RWPE1 (cell line): ENCODE data around the gene CYB561D2.
A peak's percentile ranks its signal among the peaks of the same experiment; 100 is the strongest.

Experiments
- CTCF ChIA-PET: fragments of 350-600 bp; sonication (Branson Sonifier 250); formaldehyde crosslinking; extraction: SDS; loops from one replicate; lab custom pipeline; 2021; lab: Yijun Ruan, JAX
- POLR2A ChIA-PET: fragments of 400-600 bp; formaldehyde crosslinking; extraction: SDS; loops from one replicate; lab custom pipeline; 2020; ENCODE audit warnings: antibody characterized with exemption; ENCODE audit not compliant: low non-redundant PET; lab: Yijun Ruan, JAX
- DNase-seq: peaks from one replicate; pipeline ENCODE4 v3.0.0; 2012; ENCODE audit warnings: low spot score
- H3K27ac ChIP-seq: fragments of 450-650 bp; 2 replicates; pipeline ENCODE4 v1.5.1; 2017
- CTCF ChIP-seq: fragments of 450-650 bp; conservative IDR thresholded peaks from 2 replicates; pipeline ENCODE4 v1.5.1; 2017; ENCODE audit warnings: low read depth, mild to moderate bottlenecking

Gene CYB561D2

GRCh38 chr3:50336452-50337174 is 14.0 kb upstream of the CYB561D2 start:
- DNase-seq, result no peak
- CTCF ChIA-PET, result interaction anchor here (0.6 to 0.7 kb wide), 2 partner anchors 81 to 1291 kb away, joined by 4 read pairs; no protein-coding TSS in a partner anchor
- H3K27ac ChIP-seq, result peak overlapping the region; percentile 98
- POLR2A ChIA-PET, result no interaction called here
- TF ChIP-seq CTCF, result no peak

DNA sequence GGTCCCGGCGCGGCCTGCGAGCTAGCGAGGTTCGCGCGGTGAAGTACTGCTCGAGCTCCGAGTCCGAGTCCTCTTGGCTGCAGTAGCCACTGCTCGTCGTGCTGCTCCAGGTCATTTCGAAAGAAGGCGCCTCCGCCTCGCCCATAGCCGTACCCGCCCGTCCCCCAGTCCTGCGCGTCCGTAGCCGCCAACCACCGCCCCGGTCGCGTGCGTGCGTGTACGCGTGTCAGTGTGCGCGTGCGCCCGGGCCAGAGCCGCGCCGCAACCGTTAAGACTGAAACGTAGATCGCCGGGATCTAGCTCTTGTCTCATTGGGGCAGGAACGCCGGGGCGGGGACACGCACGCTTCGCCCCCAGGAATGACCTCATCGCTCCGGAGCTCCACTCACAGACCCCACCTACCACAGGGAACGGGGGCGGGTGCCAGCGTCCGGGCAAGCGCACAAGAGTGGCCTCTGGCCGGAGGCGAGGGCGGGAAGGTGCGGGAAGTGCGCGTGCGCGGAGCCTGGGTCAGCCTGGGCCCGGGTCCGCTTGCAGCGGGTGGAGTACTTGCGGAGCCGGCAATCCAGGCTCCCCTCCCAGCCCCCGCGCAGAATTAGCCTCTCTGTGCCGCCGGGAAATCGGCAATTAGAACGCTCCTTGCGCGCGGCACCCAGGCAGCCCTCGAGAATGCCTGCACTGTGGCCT is 13.3 kb upstream of the CYB561D2 start:
- ChIA-PET CTCF (no interaction called here), POLR2A (no interaction called here)
- H3K27ac ChIP-seq, result peak overlapping the region; percentile 98
- TF ChIP-seq CTCF, result no peak
- DNase-seq, result peak; percentile 98

- ChIA-PET CTCF (no interaction called here), POLR2A (no interaction called here)
- H3K27ac ChIP-seq, result peak overlapping the region; percentile 98
- DNase-seq, result no peak
- no peak for TF ChIP-seq CTCF
These were observed 11.7 kb upstream of the CYB561D2 start for GRCh38 chr3:50338965-50339364.

GRCh38 chr3:50339485-50340146 is 11.0 kb upstream of the CYB561D2 start:
- POLR2A ChIA-PET, result no interaction called here
- H3K27ac ChIP-seq, result peak overlapping the region; percentile 98
- no peak for DNase-seq
- CTCF ChIA-PET, result no interaction called here
- no peak for TF ChIP-seq CTCF

GRCh38 chr3:50340147-50340447 is 10.6 kb upstream of the CYB561D2 start:
- DNase-seq, result no peak
- ChIA-PET POLR2A (interaction anchor here (1.1 kb wide), 1 partner anchor 10 kb away, joined by 3 read pairs; the partner anchor contains the start of genes CYB561D2 and NPRL2), CTCF (interaction anchor here (0.6 to 0.7 kb wide), 2 partner anchors 41 to 51 kb away, joined by 3 read pairs; partner anchors contain the start of genes HYAL3 and NAA80)
- no peak for TF ChIP-seq CTCF
- H3K27ac ChIP-seq, result peak overlapping the region; percentile 98
